HG03095 (cell line): ENCODE data around the gene MFAP3L.

Experiments
- ATAC-seq: cut with Tn5 transposase; IDR thresholded peaks from one replicate; pipeline ENCODE4 v1.9.1; 2021; ENCODE audit warnings: moderate library complexity; ENCODE audit not compliant: unreplicated experiment

MFAP3L gene

GRCh38 chr4:169996379-169997240 is 29.6 kb downstream of the MFAP3L start:
- no peak for ATAC-seq

GRCh38 chr4:169993531-169993930 is 32.7 kb downstream of the MFAP3L start:
- ATAC-seq, result no peak

- ATAC-seq, result no peak
These were observed 37.9 kb downstream of the MFAP3L start for GRCh38 chr4:169988252-169988651.

- ATAC-seq, result no peak
These were observed 38.6 kb downstream of the MFAP3L start for GRCh38 chr4:169987327-169988228.

GRCh38 chr4:169986369-169986768 is 39.8 kb downstream of the MFAP3L start:
- ATAC-seq, result no peak

GRCh38 chr4:169985881-169986280 is 40.3 kb downstream of the MFAP3L start:
- ATAC-seq, result no peak

GRCh38 chr4:169984745-169985144 is 41.5 kb downstream of the MFAP3L start:
- ATAC-seq, result no peak

- ATAC-seq, result no peak
These were observed 42.0 kb downstream of the MFAP3L start for GRCh38 chr4:169984173-169984572.

GRCh38 chr4:169976951-169977350 is 49.2 kb downstream of the MFAP3L start:
- no peak for ATAC-seq

GRCh38 chr4:169975838-169976796 is 50.1 kb downstream of the MFAP3L start:
- no peak for ATAC-seq

- no peak for ATAC-seq
These were observed 50.9 kb downstream of the MFAP3L start for GRCh38 chr4:169975131-169975837.

- ATAC-seq, result no peak
These were observed 54.7 kb downstream of the MFAP3L start for GRCh38 chr4:169971456-169972015.

GRCh38 chr4:169968999-169969398 is 57.2 kb downstream of the MFAP3L start:
- ATAC-seq, result no peak

GRCh38 chr4:169963998-169964397 is 62.2 kb downstream of the MFAP3L start:
- no peak for ATAC-seq

- ATAC-seq, result no peak
These were observed 66.9 kb downstream of the MFAP3L start for GRCh38 chr4:169959254-169959653.

GRCh38 chr4:169958629-169959028 is 67.6 kb downstream of the MFAP3L start:
- ATAC-seq, result no peak

- ATAC-seq, result no peak
These were observed 68.4 kb downstream of the MFAP3L start for GRCh38 chr4:169957785-169958184.

GRCh38 chr4:169956091-169956843 is 69.9 kb downstream of the MFAP3L start:
- ATAC-seq, result no peak

- no peak for ATAC-seq
These were observed 70.7 kb downstream of the MFAP3L start for GRCh38 chr4:169955521-169955920.
